HepG2 (cell line): ENCODE measurements around the gene TSHZ2. TPM values are rescaled to one million over a fixed set of nuclear protein-coding genes. Genes with fewer than 3 reads are reported as not detected.

Experiments
- CREB1 ChIP-seq, 2 experiments: fragments of 450-650 bp in 1 of 2; IDR thresholded peaks; 2 replicates each; pipeline ENCODE4 v1.6.1; 2016 to 2017; ENCODE audit warnings: control low read depth in 1 of 2, mild to moderate bottlenecking in 1 of 2, missing compliant biosample characterization in 1 of 2, missing genetic modification characterization in 1 of 2
- ESRRA ChIP-seq: sonication (generic); formaldehyde crosslinking; IDR thresholded peaks from 2 replicates; pipeline ENCODE4 v1.5.1; 2020; ENCODE audit warnings: mild to moderate bottlenecking, low read depth, missing genetic modification reagents
- GATA4 ChIP-seq: sonication (generic); IDR thresholded peaks from 2 replicates; pipeline ENCODE4 v1.6.1; 2016; ENCODE audit warnings: antibody characterized with exemption, low read depth, borderline replicate concordance
- IRX3 ChIP-seq: sonication (generic); formaldehyde crosslinking; IDR thresholded peaks from 2 replicates; pipeline ENCODE4 v1.8.1; 2023; ENCODE audit warnings: mild to moderate bottlenecking, low read depth, missing genetic modification reagents, borderline replicate concordance
- KAT2B ChIP-seq: fragments of 150-350 bp; IDR thresholded peaks from 2 replicates; pipeline ENCODE4 v1.6.1; 2014; ENCODE audit warnings: low read depth, low read length, borderline replicate concordance
- PAX8 ChIP-seq: sonication (generic); formaldehyde crosslinking; IDR thresholded peaks from 2 replicates; pipeline ENCODE4 v1.8.0; 2022; ENCODE audit warnings: mild to moderate bottlenecking, missing genetic modification reagents, borderline replicate concordance
- SNAPC2 ChIP-seq: sonication (generic); formaldehyde crosslinking; IDR thresholded peaks from 2 replicates; pipeline ENCODE4 v1.8.1; 2022; ENCODE audit warnings: mild to moderate bottlenecking, missing genetic modification reagents
- SYNCRIP ChIP-seq: fragments of 200-400 bp; formaldehyde crosslinking; IDR thresholded peaks from 2 replicates; pipeline ENCODE4 v1.6.1; 2018; ENCODE audit warnings: mild to moderate bottlenecking, low read depth, low read length; ENCODE audit not compliant: insufficient read depth
- ZKSCAN5 ChIP-seq: sonication (generic); formaldehyde crosslinking; IDR thresholded peaks from 2 replicates; pipeline ENCODE4 v1.5.1; 2020; ENCODE audit warnings: mild to moderate bottlenecking, missing genetic modification reagents
- ZNF138 ChIP-seq: sonication (generic); formaldehyde crosslinking; IDR thresholded peaks from 2 replicates; pipeline ENCODE4 v1.5.0; 2020; ENCODE audit warnings: mild to moderate bottlenecking, low read depth, missing genetic modification reagents
- ZNF605 ChIP-seq: sonication (generic); formaldehyde crosslinking; IDR thresholded peaks from 2 replicates; pipeline ENCODE4 v1.8.0; 2022; ENCODE audit warnings: mild to moderate bottlenecking, missing genetic modification reagents
- ZNF615 ChIP-seq: sonication (generic); formaldehyde crosslinking; IDR thresholded peaks from 2 replicates; pipeline ENCODE4 v1.5.0; 2020; ENCODE audit warnings: mild to moderate bottlenecking, missing genetic modification reagents, borderline replicate concordance
- ZNF644 ChIP-seq: IDR thresholded peaks from 2 replicates; pipeline ENCODE4 v1.6.1; 2016; ENCODE audit warnings: low read depth
- ZSCAN22 ChIP-seq: sonication (generic); formaldehyde crosslinking; IDR thresholded peaks from 2 replicates; pipeline ENCODE4 v1.4.0; 2020; ENCODE audit warnings: mild to moderate bottlenecking, missing genetic modification reagents
- ZSCAN25 ChIP-seq: sonication (generic); formaldehyde crosslinking; IDR thresholded peaks from 2 replicates; pipeline ENCODE4 v1.8.0; 2022; ENCODE audit warnings: mild to moderate bottlenecking, missing genetic modification reagents
- polyA plus RNA-seq, 8 experiments: library from polyadenylated mRNA; depleted of rRNA in 3 of 8; stranded (reverse) in 7 of 8; unstranded in 1 of 8; fragments of >200 nt; fragmentation: Illumina TruSeq in 4 of 8; extraction: Trizol in 4 of 8; gene quantifications; 2 replicates each; pipeline versions ENCODE4 v1.2.1 to v1.2.3, GENCODE V29; 2011 to 2016; ENCODE audit warnings: low read depth in 4 of 8, missing spikeins in 1 of 8, mixed read lengths in 1 of 8; ENCODE audit not compliant: insufficient read depth in 1 of 8
- total RNA-seq, 5 experiments: library from RNA; depleted of rRNA; stranded (reverse); fragments of >200 nt; fragmentation: Illumina TruSeq; extraction: Trizol; gene quantifications; 2 replicates each; pipeline ENCODE4 v1.2.3, GENCODE V29; 2016; ENCODE audit warnings: low read depth in 1 of 5
- TF ChIP-seq, protein P1 (sequence below): sonication (generic); formaldehyde crosslinking; IDR thresholded peaks from 2 replicates; pipeline ENCODE4 v1.4.0; 2020; ENCODE audit warnings: missing genetic modification reagents, mild to moderate bottlenecking, borderline replicate concordance
- TF ChIP-seq, protein P2 (sequence below): sonication (generic); formaldehyde crosslinking; IDR thresholded peaks from 2 replicates; pipeline ENCODE4 v1.4.0; 2020; ENCODE audit warnings: missing genetic modification reagents
- TF ChIP-seq, protein P3 (sequence below): IDR thresholded peaks from 2 replicates; pipeline ENCODE4 v1.6.1; 2018; ENCODE audit warnings: missing genetic modification reagents
- TF ChIP-seq, protein P4 (sequence below): sonication (generic); formaldehyde crosslinking; IDR thresholded peaks from 2 replicates; pipeline ENCODE4 v1.4.0; 2020; ENCODE audit warnings: missing genetic modification reagents
- TF ChIP-seq, protein P5 (sequence below): IDR thresholded peaks from 2 replicates; pipeline ENCODE4 v1.6.1; 2016; ENCODE audit warnings: control low read depth

TSHZ2 gene
- total and polyA plus RNA-seq, 2 of the 13 experiments (the other 11 are each of a cell fraction or from before 2014, with no cell fraction given), result 0.01 TPM; not detected in 1

DNA sequence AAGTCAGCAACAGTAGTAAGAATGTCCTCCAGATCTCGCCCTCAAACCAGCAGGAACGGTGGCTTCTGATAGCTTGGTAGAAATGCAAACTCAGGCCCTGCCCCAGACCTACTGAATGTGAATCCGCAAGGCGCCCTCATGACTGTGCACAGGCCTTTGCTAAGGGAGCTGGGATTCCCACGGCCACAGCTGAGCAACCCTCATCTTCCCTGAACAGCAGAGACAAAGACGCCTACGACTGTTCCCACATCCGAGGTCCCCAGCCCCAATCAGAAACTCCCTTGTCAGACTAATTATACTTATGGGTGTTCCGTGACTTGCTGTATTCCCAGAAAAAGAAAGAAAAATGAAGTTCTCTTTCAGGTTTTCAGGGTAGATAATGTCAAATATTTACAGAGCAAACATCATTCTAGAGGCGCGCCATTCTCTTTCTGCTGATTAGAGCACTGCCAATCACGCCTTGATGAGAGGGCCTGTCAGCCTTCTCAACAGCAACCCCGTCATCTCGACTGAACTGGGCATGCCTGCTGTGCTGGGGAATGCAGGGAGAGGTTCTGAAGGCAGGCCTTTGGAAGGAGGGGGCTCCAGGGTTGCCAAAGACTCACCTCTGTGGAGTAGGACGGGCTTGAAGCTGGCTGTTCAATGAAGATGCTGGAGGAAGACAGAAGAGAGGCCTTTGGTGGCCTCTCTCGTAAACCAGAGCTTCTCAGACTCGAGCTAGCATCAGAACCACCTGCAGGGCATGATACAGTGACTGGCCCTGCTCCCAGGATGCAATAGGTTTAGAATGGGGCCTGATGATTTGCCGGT lies 541.5 kb downstream of the TSHZ2 start (continued):
- TF ChIP-seq ZSCAN25 (CRISPR knock-in tag), result peak; percentile 56; the same call in 1 of the 2 replicates
- TF ChIP-seq, protein P1, sequence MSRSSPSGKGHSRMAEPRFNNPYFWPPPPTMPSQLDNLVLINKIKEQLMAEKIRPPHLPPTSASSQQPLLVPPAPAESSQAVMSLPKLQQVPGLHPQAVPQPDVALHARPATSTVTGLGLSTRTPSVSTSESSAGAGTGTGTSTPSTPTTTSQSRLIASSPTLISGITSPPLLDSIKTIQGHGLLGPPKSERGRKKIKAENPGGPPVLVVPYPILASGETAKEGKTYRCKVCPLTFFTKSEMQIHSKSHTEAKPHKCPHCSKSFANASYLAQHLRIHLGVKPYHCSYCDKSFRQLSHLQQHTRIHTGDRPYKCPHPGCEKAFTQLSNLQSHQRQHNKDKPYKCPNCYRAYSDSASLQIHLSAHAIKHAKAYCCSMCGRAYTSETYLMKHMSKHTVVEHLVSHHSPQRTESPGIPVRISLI (CRISPR knock-in tag), result no peak
- TF ChIP-seq ZKSCAN5 (CRISPR knock-in tag), result no peak
- TF ChIP-seq, protein P2, sequence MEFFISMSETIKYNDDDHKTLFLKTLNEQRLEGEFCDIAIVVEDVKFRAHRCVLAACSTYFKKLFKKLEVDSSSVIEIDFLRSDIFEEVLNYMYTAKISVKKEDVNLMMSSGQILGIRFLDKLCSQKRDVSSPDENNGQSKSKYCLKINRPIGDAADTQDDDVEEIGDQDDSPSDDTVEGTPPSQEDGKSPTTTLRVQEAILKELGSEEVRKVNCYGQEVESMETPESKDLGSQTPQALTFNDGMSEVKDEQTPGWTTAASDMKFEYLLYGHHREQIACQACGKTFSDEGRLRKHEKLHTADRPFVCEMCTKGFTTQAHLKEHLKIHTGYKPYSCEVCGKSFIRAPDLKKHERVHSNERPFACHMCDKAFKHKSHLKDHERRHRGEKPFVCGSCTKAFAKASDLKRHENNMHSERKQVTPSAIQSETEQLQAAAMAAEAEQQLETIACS (CRISPR knock-in tag), result no peak
- TF ChIP-seq, protein P3, sequence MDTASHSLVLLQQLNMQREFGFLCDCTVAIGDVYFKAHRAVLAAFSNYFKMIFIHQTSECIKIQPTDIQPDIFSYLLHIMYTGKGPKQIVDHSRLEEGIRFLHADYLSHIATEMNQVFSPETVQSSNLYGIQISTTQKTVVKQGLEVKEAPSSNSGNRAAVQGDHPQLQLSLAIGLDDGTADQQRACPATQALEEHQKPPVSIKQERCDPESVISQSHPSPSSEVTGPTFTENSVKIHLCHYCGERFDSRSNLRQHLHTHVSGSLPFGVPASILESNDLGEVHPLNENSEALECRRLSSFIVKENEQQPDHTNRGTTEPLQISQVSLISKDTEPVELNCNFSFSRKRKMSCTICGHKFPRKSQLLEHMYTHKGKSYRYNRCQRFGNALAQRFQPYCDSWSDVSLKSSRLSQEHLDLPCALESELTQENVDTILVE (CRISPR knock-in tag), result no peak
- TF ChIP-seq, protein P4, sequence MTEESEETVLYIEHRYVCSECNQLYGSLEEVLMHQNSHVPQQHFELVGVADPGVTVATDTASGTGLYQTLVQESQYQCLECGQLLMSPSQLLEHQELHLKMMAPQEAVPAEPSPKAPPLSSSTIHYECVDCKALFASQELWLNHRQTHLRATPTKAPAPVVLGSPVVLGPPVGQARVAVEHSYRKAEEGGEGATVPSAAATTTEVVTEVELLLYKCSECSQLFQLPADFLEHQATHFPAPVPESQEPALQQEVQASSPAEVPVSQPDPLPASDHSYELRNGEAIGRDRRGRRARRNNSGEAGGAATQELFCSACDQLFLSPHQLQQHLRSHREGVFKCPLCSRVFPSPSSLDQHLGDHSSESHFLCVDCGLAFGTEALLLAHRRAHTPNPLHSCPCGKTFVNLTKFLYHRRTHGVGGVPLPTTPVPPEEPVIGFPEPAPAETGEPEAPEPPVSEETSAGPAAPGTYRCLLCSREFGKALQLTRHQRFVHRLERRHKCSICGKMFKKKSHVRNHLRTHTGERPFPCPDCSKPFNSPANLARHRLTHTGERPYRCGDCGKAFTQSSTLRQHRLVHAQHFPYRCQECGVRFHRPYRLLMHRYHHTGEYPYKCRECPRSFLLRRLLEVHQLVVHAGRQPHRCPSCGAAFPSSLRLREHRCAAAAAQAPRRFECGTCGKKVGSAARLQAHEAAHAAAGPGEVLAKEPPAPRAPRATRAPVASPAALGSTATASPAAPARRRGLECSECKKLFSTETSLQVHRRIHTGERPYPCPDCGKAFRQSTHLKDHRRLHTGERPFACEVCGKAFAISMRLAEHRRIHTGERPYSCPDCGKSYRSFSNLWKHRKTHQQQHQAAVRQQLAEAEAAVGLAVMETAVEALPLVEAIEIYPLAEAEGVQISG (CRISPR knock-in tag), result no peak
- TF ChIP-seq GATA4, result no peak
- TF ChIP-seq, protein P5, sequence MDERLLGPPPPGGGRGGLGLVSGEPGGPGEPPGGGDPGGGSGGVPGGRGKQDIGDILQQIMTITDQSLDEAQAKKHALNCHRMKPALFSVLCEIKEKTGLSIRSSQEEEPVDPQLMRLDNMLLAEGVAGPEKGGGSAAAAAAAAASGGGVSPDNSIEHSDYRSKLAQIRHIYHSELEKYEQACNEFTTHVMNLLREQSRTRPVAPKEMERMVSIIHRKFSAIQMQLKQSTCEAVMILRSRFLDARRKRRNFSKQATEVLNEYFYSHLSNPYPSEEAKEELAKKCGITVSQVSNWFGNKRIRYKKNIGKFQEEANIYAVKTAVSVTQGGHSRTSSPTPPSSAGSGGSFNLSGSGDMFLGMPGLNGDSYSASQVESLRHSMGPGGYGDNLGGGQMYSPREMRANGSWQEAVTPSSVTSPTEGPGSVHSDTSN, result peak; percentile 74
- TF ChIP-seq ESRRA (CRISPR knock-in tag), result no peak
- TF ChIP-seq KAT2B, result no peak
- no peak for TF ChIP-seq ZSCAN22
- TF ChIP-seq PAX8 (CRISPR knock-in tag), result no peak
- TF ChIP-seq SYNCRIP, result no peak
- no peak for TF ChIP-seq ZNF615 (CRISPR knock-in tag)
- TF ChIP-seq ZNF138 (CRISPR knock-in tag), result no peak
- 0 out of 2 replicates have a peak, but pooled peaks have one; percentile 41 for TF ChIP-seq ZNF605 (CRISPR knock-in tag)
- no peak for TF ChIP-seq CREB1 (IDR thresholded peaks at IDR 0.05)
- TF ChIP-seq CREB1 (CRISPR knock-in tag; IDR thresholded peaks at IDR 0.05), result no peak
- TF ChIP-seq ZNF644 (CRISPR knock-in tag), result 0 out of 2 replicates have a peak, but pooled peaks have one; percentile 36
- no peak for TF ChIP-seq IRX3 (CRISPR knock-in tag)
- TF ChIP-seq SNAPC2, result peak; percentile 55; the same call in 1 of the 2 replicates
